WTC11 (cell line): Measurements from ENCODE around the gene KRTAP9-2.

Experiments
- ARID4B ChIP-seq: sonication (generic); formaldehyde crosslinking; IDR thresholded peaks from 2 replicates; pipeline ENCODE4 v1.8.0; 2023; ENCODE audit warnings: missing genetic modification reagents, mild to moderate bottlenecking, borderline replicate concordance
- ATF2 ChIP-seq: sonication (generic); formaldehyde crosslinking; IDR thresholded peaks from 2 replicates; pipeline ENCODE4 v1.8.1; 2022; ENCODE audit warnings: low read depth, missing genetic modification reagents, borderline replicate concordance
- CREB1 ChIP-seq: sonication (generic); formaldehyde crosslinking; IDR thresholded peaks from 2 replicates; pipeline ENCODE4 v1.8.0; 2023; ENCODE audit warnings: mild to moderate bottlenecking, missing genetic modification reagents
- CTCF ChIP-seq: fragments of 200-600 bp; IDR thresholded peaks from 2 replicates; pipeline ENCODE4 v1.8.0; 2022; ENCODE audit warnings: antibody characterized with exemption
- OVOL2 ChIP-seq: fragments of 250-450 bp; sonication (Bioruptor Pico); IDR thresholded peaks from 2 replicates; pipeline ENCODE4 v1.9.0; 2021; ENCODE audit warnings: mild to moderate bottlenecking, borderline replicate concordance
- USF2 ChIP-seq: sonication (generic); formaldehyde crosslinking; IDR thresholded peaks from 2 replicates; pipeline ENCODE4 v1.8.1; 2023; ENCODE audit warnings: mild to moderate bottlenecking, missing genetic modification reagents, moderate library complexity

GRCh38 chr17:41178843-41179616 lies 47.4 kb upstream of the KRTAP9-2 start:
- TF ChIP-seq USF2 (CRISPR knock-in tag): no peak
- no peak for TF ChIP-seq CTCF
- no peak for TF ChIP-seq CREB1 (CRISPR knock-in tag)
- TF ChIP-seq ATF2 (CRISPR knock-in tag): no peak
- TF ChIP-seq ARID4B (CRISPR knock-in tag): no peak
- no peak for TF ChIP-seq OVOL2
